Nephron (organoid): ENCODE data around the gene SIL1.

Experiments
- H3K27ac Mint-ChIP-seq, 3 experiments: 2 replicates each; pipeline ENCODE4 v1.8.0; 2020; ENCODE audit warnings: mixed read lengths in 3 of 3, mild to moderate bottlenecking in 2 of 3, moderate library complexity in 1 of 3
- H3K27me3 Mint-ChIP-seq: 2 replicates; pipeline ENCODE4 v1.8.0; 2021; ENCODE audit warnings: low read depth, mild to moderate bottlenecking, moderate library complexity, mixed read lengths
- H3K36me3 Mint-ChIP-seq: 2 replicates; pipeline ENCODE4 v1.8.0; 2020; ENCODE audit warnings: low read depth, mixed read lengths
- H3K4me1 Mint-ChIP-seq: 2 replicates; pipeline ENCODE4 v1.8.0; 2020; ENCODE audit warnings: mixed read lengths
- H3K4me3 Mint-ChIP-seq, 3 experiments: 2 replicates each; pipeline ENCODE4 v1.8.0; 2020; ENCODE audit warnings: mild to moderate bottlenecking in 3 of 3, mixed read lengths in 3 of 3, moderate library complexity in 2 of 3
- H3K9me3 Mint-ChIP-seq: 2 replicates; pipeline ENCODE4 v1.8.0; 2020; ENCODE audit warnings: mixed read lengths
- CTCF ChIP-seq, 3 experiments: fragments of 200-600 bp; sonication (generic); IDR thresholded peaks; one replicate each; pipeline ENCODE4 v1.5.0; 2021; ENCODE audit warnings: antibody characterized with exemption in 3 of 3; ENCODE audit not compliant: unreplicated experiment in 3 of 3

SIL1 gene

GRCh38 chr5:139157556-139157955 is 40.6 kb downstream of the SIL1 start:
- Mint-ChIP-seq H3K4me1 (peaks cover 55% of the 10 kb centered on the region), H3K4me3 (no peak overlapping the region), H3K27me3 (no peaks in the 10 kb centered on the region), H3K27ac (peak overlapping the region; percentile 70 to 89 (median 88)), H3K36me3 (no peaks in the 10 kb centered on the region), H3K9me3 (no peaks in the 10 kb centered on the region)
- no peak for TF ChIP-seq CTCF (IDR thresholded peaks at IDR 0.05; ENCODE audit: unreplicated experiment in 3 of 3)

GRCh38 chr5:139156814-139157213 is 41.4 kb downstream of the SIL1 start:
- no peaks in the 10 kb centered on the region for H3K27me3 Mint-ChIP-seq
- no peak overlapping the region for H3K27ac Mint-ChIP-seq
- H3K4me3 Mint-ChIP-seq, result no peak overlapping the region
- TF ChIP-seq CTCF (IDR thresholded peaks at IDR 0.05; ENCODE audit: unreplicated experiment in 3 of 3), result no peak
- H3K36me3 Mint-ChIP-seq, result no peaks in the 10 kb centered on the region
- H3K4me1 Mint-ChIP-seq, result peaks cover 52% of the 10 kb centered on the region
- H3K9me3 Mint-ChIP-seq, result no peaks in the 10 kb centered on the region

GRCh38 chr5:139155333-139155732 is 42.8 kb downstream of the SIL1 start:
- TF ChIP-seq CTCF (IDR thresholded peaks at IDR 0.05; ENCODE audit: unreplicated experiment in 3 of 3), result no peak
- H3K9me3 Mint-ChIP-seq, result no peaks in the 10 kb centered on the region
- no peaks in the 10 kb centered on the region for H3K27me3 Mint-ChIP-seq
- no peak overlapping the region for H3K4me3 Mint-ChIP-seq
- H3K36me3 Mint-ChIP-seq, result no peaks in the 10 kb centered on the region
- H3K27ac Mint-ChIP-seq, result peak overlapping the region in 1 of 3 experiments; percentile 67
- H3K4me1 Mint-ChIP-seq, result peaks cover 66% of the 10 kb centered on the region

- no peaks in the 10 kb centered on the region for H3K36me3 Mint-ChIP-seq
- H3K27ac Mint-ChIP-seq, result peak overlapping the region; percentile 56 to 94 (median 86)
- no peak for TF ChIP-seq CTCF (IDR thresholded peaks at IDR 0.05; ENCODE audit: unreplicated experiment in 3 of 3)
- peaks cover 72% of the 10 kb centered on the region for H3K4me1 Mint-ChIP-seq
- no peaks in the 10 kb centered on the region for H3K27me3 Mint-ChIP-seq
- H3K9me3 Mint-ChIP-seq, result no peaks in the 10 kb centered on the region
- no peak overlapping the region for H3K4me3 Mint-ChIP-seq
Measured at GRCh38 chr5:139151902-139152301, 46.3 kb downstream of the SIL1 start.

GRCh38 chr5:139150367-139150999 is 47.7 kb downstream of the SIL1 start:
- no peak for TF ChIP-seq CTCF (IDR thresholded peaks at IDR 0.05; ENCODE audit: unreplicated experiment in 3 of 3)
- Mint-ChIP-seq H3K4me3 (peak overlapping the region in 1 of 3 experiments; percentile 7), H3K4me1 (peaks cover 76% of the 10 kb centered on the region), H3K9me3 (no peaks in the 10 kb centered on the region), H3K27ac (peak overlapping the region in 2 of 3 experiments; percentile 92 to 94), H3K36me3 (no peaks in the 10 kb centered on the region), H3K27me3 (no peaks in the 10 kb centered on the region)
